ENCODE measurements around the gene UCK2.
"Not testable (repeated sequence)": the region's sequence is repeated elsewhere in the genome, so short reads cannot be mapped to it uniquely, and the experiment has no call there.

The UCK2 gene

DNA sequence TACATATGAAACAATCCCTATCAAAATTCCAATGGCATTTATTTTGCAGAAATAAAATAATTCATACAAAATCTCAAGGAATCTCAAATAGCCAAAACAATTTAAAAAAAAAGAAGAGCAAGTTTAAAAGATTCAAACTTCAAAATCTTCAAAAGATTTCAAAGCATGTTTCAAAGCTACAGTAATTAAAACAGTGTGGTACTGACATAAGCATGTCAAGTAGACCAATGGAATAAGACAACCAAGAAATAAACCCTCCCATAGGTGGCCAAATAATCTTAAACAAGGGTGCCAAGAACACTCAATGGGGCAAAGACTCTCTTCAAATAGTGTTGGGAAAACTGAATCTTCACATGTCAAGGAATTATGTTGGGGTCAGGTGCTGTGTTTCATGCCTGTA is 28.0 kb upstream of the UCK2 start:
- DNase-seq (ENCODE audit: extremely low spot score), result no peak
- TF ChIP-seq CTBP1 (IDR thresholded peaks at IDR 0.05; ENCODE audit: borderline replicate concordance) (no peak), FOXM1 (IDR thresholded peaks at IDR 0.05; ENCODE audit: borderline replicate concordance) (no peak), L3MBTL2 (conservative IDR thresholded peaks at IDR 0.05) (no peak), ZNF384 (IDR thresholded peaks at IDR 0.05) (no peak), NFRKB (IDR thresholded peaks at IDR 0.05) (no peak), HDGF (IDR thresholded peaks at IDR 0.05; ENCODE audit: borderline replicate concordance) (no peak), TARDBP (IDR thresholded peaks at IDR 0.05) (no peak), SUZ12 (IDR thresholded peaks at IDR 0.05) (no peak), LEF1 (IDR thresholded peaks at IDR 0.05; ENCODE audit: borderline replicate concordance) (no peak), ELF4 (IDR thresholded peaks at IDR 0.05) (no peak)
- TF ChIP-seq, protein P1, sequence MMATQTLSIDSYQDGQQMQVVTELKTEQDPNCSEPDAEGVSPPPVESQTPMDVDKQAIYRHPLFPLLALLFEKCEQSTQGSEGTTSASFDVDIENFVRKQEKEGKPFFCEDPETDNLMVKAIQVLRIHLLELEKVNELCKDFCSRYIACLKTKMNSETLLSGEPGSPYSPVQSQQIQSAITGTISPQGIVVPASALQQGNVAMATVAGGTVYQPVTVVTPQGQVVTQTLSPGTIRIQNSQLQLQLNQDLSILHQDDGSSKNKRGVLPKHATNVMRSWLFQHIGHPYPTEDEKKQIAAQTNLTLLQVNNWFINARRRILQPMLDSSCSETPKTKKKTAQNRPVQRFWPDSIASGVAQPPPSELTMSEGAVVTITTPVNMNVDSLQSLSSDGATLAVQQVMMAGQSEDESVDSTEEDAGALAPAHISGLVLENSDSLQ (IDR thresholded peaks at IDR 0.05), result no peak
- ChIA-PET CTCF (no interaction called here), POLR2A (no interaction called here)

- CTCF ChIA-PET; POLR2A ChIA-PET; DNase-seq (ENCODE audit: extremely low spot score): not testable (repeated sequence)
Measured at GRCh38 chr1:165804513-165804912, 22.9 kb upstream of the UCK2 start.

DNA sequence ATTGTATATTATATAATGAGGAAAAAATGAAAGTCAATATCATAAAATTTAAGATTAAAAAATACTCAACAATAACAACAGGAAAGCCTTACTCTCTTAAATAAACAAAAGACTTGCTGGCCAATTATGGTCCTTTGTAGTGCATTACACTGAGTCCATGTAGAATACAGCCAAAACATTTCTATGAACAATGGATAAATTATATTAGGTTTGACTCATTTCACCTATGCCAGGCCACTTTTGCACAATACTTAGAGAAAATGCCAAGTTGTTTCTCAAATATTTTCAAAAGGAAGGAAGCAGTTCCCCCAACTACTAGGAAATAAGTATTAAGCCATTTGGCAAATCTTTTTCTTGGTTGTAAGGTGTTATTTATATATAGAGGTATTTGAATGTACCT is 19.8 kb upstream of the UCK2 start:
- DNase-seq (ENCODE audit: extremely low spot score), result no peak
- TF ChIP-seq BHLHE40 (IDR thresholded peaks at IDR 0.05; ENCODE audit: borderline replicate concordance), result no peak
- TF ChIP-seq NFRKB (IDR thresholded peaks at IDR 0.05), result no peak
- no peak for TF ChIP-seq FOXA1 (IDR thresholded peaks at IDR 0.05)
- TF ChIP-seq, protein P1 (IDR thresholded peaks at IDR 0.05), result no peak
- no peak for TF ChIP-seq TARDBP (IDR thresholded peaks at IDR 0.05)
- TF ChIP-seq L3MBTL2 (conservative IDR thresholded peaks at IDR 0.05), result no peak
- TF ChIP-seq FOXM1 (IDR thresholded peaks at IDR 0.05; ENCODE audit: borderline replicate concordance), result no peak
- TF ChIP-seq CTBP1 (IDR thresholded peaks at IDR 0.05; ENCODE audit: borderline replicate concordance), result no peak
- no peak for TF ChIP-seq LEF1 (IDR thresholded peaks at IDR 0.05; ENCODE audit: borderline replicate concordance)
- TF ChIP-seq ZNF384 (IDR thresholded peaks at IDR 0.05), result no peak
- no peak for TF ChIP-seq FOXK2 (IDR thresholded peaks at IDR 0.05)
- no peak for TF ChIP-seq ELF4 (IDR thresholded peaks at IDR 0.05)
- no peak for TF ChIP-seq ARNT (IDR thresholded peaks at IDR 0.05)
- TF ChIP-seq SUZ12 (IDR thresholded peaks at IDR 0.05), result no peak
- TF ChIP-seq HDGF (IDR thresholded peaks at IDR 0.05; ENCODE audit: borderline replicate concordance), result no peak
- TF ChIP-seq SP1 (IDR thresholded peaks at IDR 0.05), result no peak
- ChIA-PET POLR2A (no interaction called here), CTCF (no interaction called here)

DNA sequence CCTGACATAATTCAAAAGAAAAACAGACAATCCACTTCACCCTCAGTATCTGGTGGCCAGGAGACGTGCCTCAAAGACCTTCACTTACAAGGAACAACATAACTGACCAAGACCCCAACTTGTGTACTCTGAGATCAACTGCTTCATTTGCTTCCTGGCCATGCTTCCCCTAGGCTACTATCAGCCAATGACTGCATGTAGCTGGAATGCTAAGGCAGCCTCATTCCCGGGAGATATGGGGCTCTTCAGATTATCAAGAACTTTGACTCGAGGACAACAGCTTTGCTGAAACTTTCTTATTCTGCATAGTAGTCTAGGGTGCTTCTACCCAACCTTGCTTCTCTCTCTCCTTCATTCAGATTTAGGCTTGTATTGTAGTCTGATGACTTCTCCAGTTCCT is 11.7 kb upstream of the UCK2 start:
- no peak for DNase-seq (ENCODE audit: extremely low spot score)
- ChIA-PET POLR2A (interaction anchor here (0.8 kb wide), 1 partner anchor 47 kb away, joined by 3 read pairs; the partner anchor contains the start of gene TMCO1), CTCF (no interaction called here)
- TF ChIP-seq TARDBP (IDR thresholded peaks at IDR 0.05), result no peak
- TF ChIP-seq CTBP1 (IDR thresholded peaks at IDR 0.05; ENCODE audit: borderline replicate concordance), result no peak
- TF ChIP-seq SP1 (IDR thresholded peaks at IDR 0.05), result no peak
- TF ChIP-seq ZNF384 (IDR thresholded peaks at IDR 0.05), result no peak
- no peak for TF ChIP-seq LEF1 (IDR thresholded peaks at IDR 0.05; ENCODE audit: borderline replicate concordance)
- TF ChIP-seq BHLHE40 (IDR thresholded peaks at IDR 0.05; ENCODE audit: borderline replicate concordance), result no peak
- TF ChIP-seq SUZ12 (IDR thresholded peaks at IDR 0.05), result no peak
- no peak for TF ChIP-seq ELF4 (IDR thresholded peaks at IDR 0.05)
- TF ChIP-seq, protein P1 (IDR thresholded peaks at IDR 0.05), result no peak
- TF ChIP-seq FOXK2 (IDR thresholded peaks at IDR 0.05), result no peak
- TF ChIP-seq HDGF (IDR thresholded peaks at IDR 0.05; ENCODE audit: borderline replicate concordance), result no peak
- no peak for TF ChIP-seq ARNT (IDR thresholded peaks at IDR 0.05)
- TF ChIP-seq FOXA1 (IDR thresholded peaks at IDR 0.05), result no peak
- no peak for TF ChIP-seq L3MBTL2 (conservative IDR thresholded peaks at IDR 0.05)

- CTCF ChIA-PET, result no interaction called here
Measured at GRCh38 chr1:165816157-165816556, 11.3 kb upstream of the UCK2 start.

More at GRCh38 chr1:165816157-165816556, 11.3 kb upstream of the UCK2 start:
- POLR2A ChIA-PET, result interaction anchor here (0.8 kb wide), 1 partner anchor 47 kb away, joined by 3 read pairs; the partner anchor contains the start of gene TMCO1
- no peak for DNase-seq (ENCODE audit: extremely low spot score)
- no peak for TF ChIP-seq ZNF384 (IDR thresholded peaks at IDR 0.05)
- TF ChIP-seq CTBP1 (IDR thresholded peaks at IDR 0.05; ENCODE audit: borderline replicate concordance), result no peak
- TF ChIP-seq BHLHE40 (IDR thresholded peaks at IDR 0.05; ENCODE audit: borderline replicate concordance), result no peak
- TF ChIP-seq LEF1 (IDR thresholded peaks at IDR 0.05; ENCODE audit: borderline replicate concordance), result no peak
- no peak for TF ChIP-seq FOXA1 (IDR thresholded peaks at IDR 0.05)
- TF ChIP-seq SUZ12 (IDR thresholded peaks at IDR 0.05), result no peak
- TF ChIP-seq SP1 (IDR thresholded peaks at IDR 0.05), result no peak
- TF ChIP-seq TARDBP (IDR thresholded peaks at IDR 0.05), result no peak
- no peak for TF ChIP-seq NFRKB (IDR thresholded peaks at IDR 0.05)
- TF ChIP-seq, protein P1 (IDR thresholded peaks at IDR 0.05), result no peak
- no peak for TF ChIP-seq ARNT (IDR thresholded peaks at IDR 0.05)
- TF ChIP-seq L3MBTL2 (conservative IDR thresholded peaks at IDR 0.05), result no peak
- no peak for TF ChIP-seq FOXK2 (IDR thresholded peaks at IDR 0.05)

All from HEK293T (cell line).